GM12864 (cell line): ENCODE results near the gene ITGA3.

Experiments
- DNase-seq: peaks from one replicate; pipeline ENCODE4 v3.0.0-alpha.2; 2011; ENCODE audit warnings: low read depth
- H3K4me3 ChIP-seq: 2 replicates; pipeline ENCODE4 v1.5.1; 2011; ENCODE audit warnings: mild to moderate bottlenecking, low read depth, low read length, control low read depth
- TF ChIP-seq, protein P1 (sequence below): IDR thresholded peaks from 2 replicates; pipeline ENCODE4 v1.5.1; 2011; ENCODE audit warnings: low read depth, mild to moderate bottlenecking, moderate library complexity, low read length, control low read depth, inconsistent platforms; ENCODE audit errors: missing control alignments

Gene ITGA3

DNA sequence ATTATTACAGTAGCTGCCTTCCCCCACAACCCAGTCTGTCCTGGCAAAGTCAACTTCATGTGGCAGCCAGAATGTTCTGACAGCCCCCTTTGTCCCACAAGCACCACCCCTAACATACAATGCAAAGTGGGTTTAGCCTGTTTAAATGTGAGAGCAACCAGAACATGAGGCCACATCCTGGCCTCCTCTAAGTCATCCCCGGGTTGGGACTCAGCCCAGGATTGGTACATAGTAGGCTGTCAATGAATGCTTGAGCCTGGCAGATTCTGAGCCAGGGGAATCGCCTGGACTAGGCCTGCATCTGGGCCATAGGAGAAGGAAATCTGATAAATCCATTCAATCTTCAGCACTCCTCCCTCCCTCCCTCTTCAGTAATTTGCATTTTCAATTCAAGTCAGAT, 4.3 kb upstream of the ITGA3 start:
- TF ChIP-seq, protein P1, sequence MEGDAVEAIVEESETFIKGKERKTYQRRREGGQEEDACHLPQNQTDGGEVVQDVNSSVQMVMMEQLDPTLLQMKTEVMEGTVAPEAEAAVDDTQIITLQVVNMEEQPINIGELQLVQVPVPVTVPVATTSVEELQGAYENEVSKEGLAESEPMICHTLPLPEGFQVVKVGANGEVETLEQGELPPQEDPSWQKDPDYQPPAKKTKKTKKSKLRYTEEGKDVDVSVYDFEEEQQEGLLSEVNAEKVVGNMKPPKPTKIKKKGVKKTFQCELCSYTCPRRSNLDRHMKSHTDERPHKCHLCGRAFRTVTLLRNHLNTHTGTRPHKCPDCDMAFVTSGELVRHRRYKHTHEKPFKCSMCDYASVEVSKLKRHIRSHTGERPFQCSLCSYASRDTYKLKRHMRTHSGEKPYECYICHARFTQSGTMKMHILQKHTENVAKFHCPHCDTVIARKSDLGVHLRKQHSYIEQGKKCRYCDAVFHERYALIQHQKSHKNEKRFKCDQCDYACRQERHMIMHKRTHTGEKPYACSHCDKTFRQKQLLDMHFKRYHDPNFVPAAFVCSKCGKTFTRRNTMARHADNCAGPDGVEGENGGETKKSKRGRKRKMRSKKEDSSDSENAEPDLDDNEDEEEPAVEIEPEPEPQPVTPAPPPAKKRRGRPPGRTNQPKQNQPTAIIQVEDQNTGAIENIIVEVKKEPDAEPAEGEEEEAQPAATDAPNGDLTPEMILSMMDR = no peak
- no peak for DNase-seq
- no peak overlapping the region for H3K4me3 ChIP-seq

DNA sequence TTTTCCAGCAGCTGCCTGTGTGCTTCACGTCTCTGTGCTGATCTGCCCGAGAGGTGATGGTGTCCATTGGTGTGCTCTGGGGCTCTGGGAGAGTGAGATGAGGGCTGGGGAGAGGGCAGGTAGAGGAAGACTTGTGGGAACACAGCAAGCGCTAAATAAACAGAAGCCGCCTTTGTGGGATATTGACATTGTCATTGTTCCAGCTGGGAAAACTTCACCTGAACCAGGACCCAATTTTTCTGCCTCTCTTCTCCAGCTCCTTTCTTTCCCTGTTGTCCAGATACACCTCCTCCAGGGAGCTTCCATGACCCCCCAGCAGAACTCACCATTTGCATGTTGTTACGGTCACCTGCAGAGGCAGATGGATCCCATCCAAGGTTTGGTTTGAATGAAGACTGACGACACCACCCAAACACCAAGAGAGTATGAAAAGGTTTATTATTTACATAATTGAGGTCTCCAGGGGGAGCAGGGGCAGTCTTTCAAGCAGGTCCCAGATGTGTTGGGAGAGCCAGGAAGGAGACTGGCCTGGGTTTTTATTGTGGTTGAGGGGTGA, 3.6 kb upstream of the ITGA3 start:
- TF ChIP-seq, protein P1 = no peak
- H3K4me3 ChIP-seq = no peak overlapping the region

DNA sequence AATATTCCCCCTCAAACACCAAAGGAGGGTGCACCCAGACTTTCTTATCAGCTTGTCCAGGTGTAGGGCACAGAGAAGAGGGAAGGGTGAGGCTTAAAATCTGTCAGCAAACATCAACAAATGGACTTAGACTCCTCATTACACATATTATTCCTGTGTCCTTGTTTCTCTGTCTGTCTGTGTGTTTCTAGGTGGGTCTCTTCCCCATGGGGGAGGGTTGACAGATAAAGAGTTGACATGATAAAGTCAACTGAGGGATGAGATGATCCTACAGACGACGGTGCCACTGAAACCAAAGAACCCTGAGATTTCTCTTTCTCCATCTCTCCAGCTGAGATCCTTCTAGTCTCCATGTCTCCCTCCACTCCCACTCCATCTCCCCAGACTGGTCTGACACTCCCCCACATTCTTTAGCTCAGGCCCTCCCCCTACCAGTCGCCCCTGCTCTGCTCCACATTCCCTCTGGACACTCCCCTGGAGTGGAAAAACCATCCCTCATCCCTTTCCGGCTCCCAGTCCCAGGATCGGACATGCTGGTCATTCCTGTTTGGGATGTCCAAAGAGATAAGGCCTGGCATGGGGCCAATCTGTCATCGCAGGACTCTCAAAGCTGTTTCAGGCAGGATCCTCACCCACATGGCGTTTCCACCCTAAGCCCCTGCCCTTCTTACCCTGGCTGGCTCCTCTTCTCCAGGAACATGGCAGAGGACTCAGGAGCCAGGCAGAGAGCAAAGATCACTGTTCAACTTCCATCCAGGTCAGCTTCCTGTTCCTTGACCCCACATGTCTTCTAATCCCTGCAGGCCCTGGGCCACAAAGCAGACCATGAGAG, 2.9 kb upstream of the ITGA3 start:
- H3K4me3 ChIP-seq = no peak overlapping the region
- TF ChIP-seq, protein P1 = no peak
- DNase-seq = no peak

More for the DNA sequence above, 3.6 kb upstream of the ITGA3 start:
- DNase-seq = no peak

DNA sequence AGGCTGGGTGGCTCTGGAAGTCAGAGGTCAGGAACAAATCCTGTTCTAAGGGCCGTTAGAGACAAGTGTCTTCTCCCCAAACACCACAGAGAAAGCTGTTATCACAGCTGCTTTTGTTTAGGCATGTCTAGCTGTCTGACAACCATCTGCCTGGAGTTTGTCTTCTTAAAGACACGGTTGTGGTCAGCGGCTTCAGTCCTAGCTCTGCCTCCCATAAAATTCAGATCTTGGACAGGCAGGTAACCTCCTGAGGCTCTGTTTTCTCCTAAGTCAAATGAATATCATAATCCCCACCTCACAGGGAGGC, 2.3 kb upstream of the ITGA3 start:
- TF ChIP-seq, protein P1 = no peak
- H3K4me3 ChIP-seq = no peak overlapping the region
- no peak for DNase-seq

DNA sequence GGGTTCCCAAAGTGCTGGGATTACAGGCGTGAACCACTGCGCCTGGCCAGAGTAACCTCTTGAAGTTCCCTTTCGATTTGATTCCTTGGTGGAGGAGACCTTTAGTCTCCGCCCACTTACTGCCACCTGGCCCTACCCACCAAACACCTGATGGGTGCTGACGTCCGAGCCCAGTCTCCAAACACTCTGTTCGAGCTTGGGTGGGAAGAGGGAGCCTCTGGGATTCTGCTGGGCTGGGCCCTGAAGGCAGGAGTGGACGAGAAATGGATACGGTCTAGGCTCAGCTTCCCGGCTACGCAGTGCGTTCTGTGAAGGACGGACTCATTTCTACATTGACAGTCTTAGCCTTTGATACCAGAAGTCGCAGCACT, 870 bp upstream of the ITGA3 start:
- H3K4me3 ChIP-seq = peak overlapping the region; percentile 76
- TF ChIP-seq, protein P1 = no peak
- DNase-seq = no peak

DNA sequence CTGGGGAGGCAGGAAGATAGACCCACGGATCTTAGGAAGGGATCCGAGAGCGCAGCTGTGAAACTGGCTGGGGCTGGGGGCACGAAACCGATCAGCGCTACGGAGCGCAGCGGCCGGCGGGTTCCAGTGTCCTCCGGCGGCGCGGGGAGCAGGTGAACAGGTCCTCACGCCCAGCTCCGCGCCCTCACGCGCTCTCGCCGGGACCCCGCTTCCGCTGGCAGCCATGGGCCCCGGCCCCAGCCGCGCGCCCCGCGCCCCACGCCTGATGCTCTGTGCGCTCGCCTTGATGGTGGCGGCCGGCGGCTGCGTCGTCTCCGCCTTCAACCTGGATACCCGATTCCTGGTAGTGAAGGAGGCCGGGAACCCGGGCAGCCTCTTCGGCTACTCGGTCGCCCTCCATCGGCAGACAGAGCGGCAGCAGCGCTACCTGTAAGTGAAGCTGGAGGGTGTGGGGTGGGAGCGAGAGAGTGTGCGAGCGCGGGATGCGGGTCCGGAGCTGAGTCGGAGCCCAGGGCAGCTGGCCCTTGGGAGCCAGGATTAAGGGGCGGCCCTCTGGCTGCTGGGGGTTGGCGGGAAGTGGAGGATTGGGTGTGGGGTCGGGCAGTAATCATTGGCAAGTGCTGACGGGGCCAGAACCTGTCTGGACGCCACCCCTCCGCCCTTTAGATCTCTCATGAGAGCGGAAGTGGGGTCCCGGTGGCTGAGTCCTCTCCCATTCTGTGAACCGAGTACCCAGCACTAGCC, 479 bp downstream of the ITGA3 start:
- no peak for DNase-seq
- TF ChIP-seq, protein P1 = peak; percentile 48

More for the DNA sequence above, 479 bp downstream of the ITGA3 start:
- peak overlapping the region; percentile 76 for H3K4me3 ChIP-seq
